Stimulated activated CD4-positive, alpha-beta T cell treated with anti-CD3 and anti-CD28 coated beads, Interleukin-12 subunit alpha, Interleukin-12 subunit beta, amount 100 ng/mL, for 24 hours (primary cell): ENCODE measurements around the gene QSOX2.
"Not testable (repeated sequence)": the region's sequence is repeated elsewhere in the genome, so short reads cannot be mapped to it uniquely, and the experiment has no call there.

Experiments used
- DNase-seq, 2 experiments: peaks; one replicate each; pipeline ENCODE4 v3.0.0-alpha.2; 2020; ENCODE audit warnings: low read depth in 2 of 2

QSOX2 gene

GRCh38 chr9:136237486-136238341 is 7.9 kb downstream of the QSOX2 start:
- no peak for DNase-seq

GRCh38 chr9:136236471-136237410 is 8.9 kb downstream of the QSOX2 start:
- not testable (repeated sequence) for DNase-seq

- DNase-seq, result no peak
These were observed 9.7 kb downstream of the QSOX2 start for GRCh38 chr9:136235709-136236455.

- DNase-seq, result no peak
These were observed 10.4 kb downstream of the QSOX2 start for GRCh38 chr9:136235171-136235570.

- no peak for DNase-seq
These were observed 11.0 kb downstream of the QSOX2 start for GRCh38 chr9:136234597-136234996.

GRCh38 chr9:136233868-136234267 is 11.7 kb downstream of the QSOX2 start:
- no peak for DNase-seq

GRCh38 chr9:136233411-136233810 is 12.2 kb downstream of the QSOX2 start:
- no peak for DNase-seq

- DNase-seq, result no peak
These were observed 12.6 kb downstream of the QSOX2 start for GRCh38 chr9:136232969-136233368.

GRCh38 chr9:136231478-136232297 is 13.9 kb downstream of the QSOX2 start:
- DNase-seq, result no peak

GRCh38 chr9:136230773-136231172 is 14.8 kb downstream of the QSOX2 start:
- no peak for DNase-seq

GRCh38 chr9:136230365-136230764 is 15.2 kb downstream of the QSOX2 start:
- no peak for DNase-seq

GRCh38 chr9:136229096-136230065 is 16.2 kb downstream of the QSOX2 start:
- no peak for DNase-seq

GRCh38 chr9:136228107-136228875 is 17.3 kb downstream of the QSOX2 start:
- DNase-seq, result no peak

- no peak for DNase-seq
These were observed 18.8 kb downstream of the QSOX2 start for GRCh38 chr9:136226680-136227407.

- DNase-seq, result peak in 1 of 2 experiments; percentile 53
These were observed 19.6 kb downstream of the QSOX2 start for GRCh38 chr9:136225748-136226679.

GRCh38 chr9:136225366-136225747 is 20.3 kb downstream of the QSOX2 start:
- no peak for DNase-seq
